SK-N-SH (cell line): Measurements from ENCODE around the gene TUBA4A. TPM values are rescaled to one million over a fixed set of nuclear protein-coding genes. Genes with fewer than 3 reads are reported as not detected.
A peak's percentile ranks its signal among the peaks of the same experiment; 100 is the strongest.

Experiments
- CTCF ChIA-PET: fragments of 300-600, 350-600 bp; formaldehyde crosslinking; extraction: SDS; loops from one replicate; lab custom pipeline; 2021; lab: Yijun Ruan, JAX
- POLR2A ChIA-PET: fragments of 350-600 bp; sonication (Branson Sonifier 250); formaldehyde crosslinking; extraction: SDS; loops from one replicate; lab custom pipeline; 2020; ENCODE audit warnings: antibody characterized with exemption, inconsistent platforms; lab: Yijun Ruan, JAX
- DNase-seq: peaks from one replicate; pipeline ENCODE4 v3.0.0; 2012
- H2AFZ ChIP-seq: fragments of 200-600 bp; sonication (generic); 2 replicates; pipeline ENCODE4 v1.8.1; 2016; ENCODE audit warnings: antibody characterized with exemption, mild to moderate bottlenecking, low read depth
- H3F3A ChIP-seq: fragments of 200-600 bp; sonication (generic); replicated peaks from 2 replicates; pipeline ENCODE3; 2016; ENCODE audit warnings: antibody characterized with exemption, mild to moderate bottlenecking; ENCODE audit not compliant: insufficient read depth
- H3K27ac ChIP-seq, 2 experiments: fragments of 200-500 bp in 1 of 2; fragments of 200-600 bp in 1 of 2; sonication (Bioruptor generic) in 1 of 2; sonication (generic), shearing (Covaris generic) in 1 of 2; 2 replicates each; pipeline versions ENCODE4 v1.5.1 to v1.6.1; 2014 to 2016; ENCODE audit warnings: low read depth in 2 of 2, inconsistent platforms in 1 of 2, low read length in 1 of 2, mild to moderate bottlenecking in 1 of 2, mixed read lengths in 1 of 2
- H3K27me3 ChIP-seq: fragments of 200-600 bp; sonication (generic), shearing (Covaris generic); 2 replicates; pipeline ENCODE4 v1.6.1; 2016; ENCODE audit warnings: mixed run types; ENCODE audit not compliant: insufficient read depth
- H3K36me3 ChIP-seq, 2 experiments: fragments of 200-500 bp in 1 of 2; fragments of 200-600 bp in 1 of 2; sonication (Bioruptor generic) in 1 of 2; sonication (generic) in 1 of 2; replicated peaks in 1 of 2; 2 replicates each; pipeline versions ENCODE3 to v1.5.1; 2014 to 2016; ENCODE audit warnings: low read length in 1 of 2, mild to moderate bottlenecking in 1 of 2; ENCODE audit not compliant: insufficient read depth in 2 of 2, control insufficient read depth in 1 of 2
- H3K4me1 ChIP-seq, 2 experiments: fragments of 200-500 bp in 1 of 2; fragments of 200-600 bp in 1 of 2; sonication (Bioruptor generic) in 1 of 2; sonication (generic), shearing (Covaris generic) in 1 of 2; 2 replicates each; pipeline versions ENCODE4 v1.5.1 to v1.6.1; 2014 to 2016; ENCODE audit warnings: low read depth in 1 of 2, low read length in 1 of 2, mixed run types in 1 of 2; ENCODE audit not compliant: insufficient read depth in 2 of 2, control insufficient read depth in 1 of 2
- H3K4me2 ChIP-seq: fragments of 200-600 bp; sonication (generic), shearing (Covaris generic); 2 replicates; pipeline ENCODE4 v1.6.1; 2017; ENCODE audit warnings: mixed run types
- H3K4me3 ChIP-seq, 2 experiments: fragments of 200-500 bp in 1 of 2; fragments of 200-600 bp in 1 of 2; sonication (Bioruptor generic) in 1 of 2; sonication (generic), shearing (Covaris generic) in 1 of 2; 2 replicates each; pipeline versions ENCODE4 v1.5.1 to v1.8.1; 2014 to 2016; ENCODE audit warnings: low read depth in 2 of 2, inconsistent platforms in 1 of 2, low read length in 1 of 2, mild to moderate bottlenecking in 1 of 2, mixed read lengths in 1 of 2, moderate library complexity in 1 of 2
- H3K79me2 ChIP-seq: fragments of 200-600 bp; sonication (generic); 2 replicates; pipeline ENCODE4 v1.8.1; 2017; ENCODE audit warnings: mild to moderate bottlenecking; ENCODE audit not compliant: insufficient read depth
- H3K9ac ChIP-seq: fragments of 200-600 bp; sonication (generic); 2 replicates; pipeline ENCODE4 v1.6.1; 2017; ENCODE audit warnings: mixed run types
- H3K9me2 ChIP-seq: fragments of 200-600 bp; sonication (generic); 2 replicates; pipeline ENCODE4 v1.6.1; 2017; ENCODE audit warnings: mixed run types
- H3K9me3 ChIP-seq: fragments of 200-600 bp; sonication (generic); 2 replicates; pipeline ENCODE4 v1.6.1; 2017; ENCODE audit warnings: mixed run types, mild to moderate bottlenecking, moderate library complexity
- H4K20me1 ChIP-seq: fragments of 200-600 bp; sonication (generic); 2 replicates; pipeline ENCODE4 v1.6.1; 2017; ENCODE audit warnings: mild to moderate bottlenecking, mixed run types; ENCODE audit not compliant: insufficient read depth
- CHD2 ChIP-seq: fragments of 150-350 bp; IDR thresholded peaks from 2 replicates; pipeline ENCODE4 v1.6.1; 2018; ENCODE audit warnings: low read length; ENCODE audit not compliant: partially characterized antibody
- FOXJ3 ChIP-seq: sonication (generic); formaldehyde crosslinking; IDR thresholded peaks from 2 replicates; pipeline ENCODE4 v1.5.1; 2020; ENCODE audit warnings: mild to moderate bottlenecking, missing genetic modification reagents
- FOXM1 ChIP-seq: IDR thresholded peaks from 2 replicates; pipeline ENCODE4 v1.4.0; 2012; ENCODE audit warnings: low read depth, mild to moderate bottlenecking
- GABPA ChIP-seq: IDR thresholded peaks from 2 replicates; pipeline ENCODE4 v1.4.0; 2012; ENCODE audit warnings: low read depth, mild to moderate bottlenecking
- GATA2 ChIP-seq: sonication (generic); formaldehyde crosslinking; IDR thresholded peaks from 2 replicates; pipeline ENCODE4 v1.5.0; 2020; ENCODE audit warnings: mild to moderate bottlenecking, missing genetic modification reagents
- JUND ChIP-seq: IDR thresholded peaks from 2 replicates; pipeline ENCODE4 v1.4.0; 2012
- MAX ChIP-seq: IDR thresholded peaks from 2 replicates; pipeline ENCODE4 v1.4.0; 2012; ENCODE audit warnings: low read depth
- MEF2A ChIP-seq: IDR thresholded peaks from 2 replicates; pipeline ENCODE4 v1.4.0; 2012; ENCODE audit warnings: low read depth, borderline replicate concordance
- NFIC ChIP-seq: IDR thresholded peaks from 2 replicates; pipeline ENCODE4 v1.4.0; 2012; ENCODE audit warnings: borderline replicate concordance
- PBX3 ChIP-seq: IDR thresholded peaks from 2 replicates; pipeline ENCODE4; 2012
- RCOR1 ChIP-seq: fragments of 150-350 bp; IDR thresholded peaks from 2 replicates; pipeline ENCODE4 v1.6.1; 2017; ENCODE audit warnings: antibody characterized with exemption, low read length
- REST ChIP-seq: IDR thresholded peaks from 2 replicates; pipeline ENCODE4 v1.6.1; 2012; ENCODE audit warnings: mild to moderate bottlenecking, low read depth, low read length, moderate library complexity
- RXRA ChIP-seq: IDR thresholded peaks from 2 replicates; pipeline ENCODE4 v1.4.0; 2012; ENCODE audit warnings: low read depth, mild to moderate bottlenecking, borderline replicate concordance
- TEAD4 ChIP-seq: IDR thresholded peaks from 2 replicates; pipeline ENCODE4 v1.4.0; 2012; ENCODE audit warnings: mild to moderate bottlenecking, borderline replicate concordance; ENCODE audit not compliant: insufficient read depth
- USF1 ChIP-seq: IDR thresholded peaks from 2 replicates; pipeline ENCODE4 v1.4.0; 2012; ENCODE audit warnings: low read depth, borderline replicate concordance
- USF2 ChIP-seq: fragments of 150-350 bp; IDR thresholded peaks from 2 replicates; pipeline ENCODE4 v1.6.1; 2017; ENCODE audit warnings: antibody characterized with exemption, low read length, low read depth, borderline replicate concordance
- YY1 ChIP-seq: IDR thresholded peaks from 2 replicates; pipeline ENCODE4 v1.4.0; 2012; ENCODE audit warnings: low read depth, mild to moderate bottlenecking
- WGBS: methylation state at CpG from one replicate; pipeline ENCODE4 v1.1.6; 2017; ENCODE audit warnings: low lambda C conversion rate; 5-methylcytosine and 5-hydroxymethylcytosine counted together
- polyA plus RNA-seq, 3 experiments: library from polyadenylated mRNA; depleted of rRNA; stranded (reverse); fragments of >200 nt; gene quantifications; 2 replicates each; pipeline ENCODE4 v1.2.3, GENCODE V29; 2012

The TUBA4A gene
- polyA plus RNA-seq, 1 of the 3 experiments (the other 2 are of a cell fraction), result 6.2 TPM

GRCh38 chr2:219245899-219246230 lies 7.9 kb downstream of the TUBA4A start:
- TF ChIP-seq RCOR1 (no peak), FOXJ3 (CRISPR knock-in tag) (no peak), FOXM1 (no peak), PBX3 (no peak), RXRA (no peak), USF2 (no peak), MEF2A (no peak), GATA2 (no peak), TEAD4 (no peak), GABPA (no peak)
- Histone ChIP-seq H3K4me1 (peaks cover 19 to 26% of the 10 kb centered on the region in 2 experiments), H3K27ac (peak overlapping the region; percentile 78 to 92), H3K9me2 (no peaks in the 10 kb centered on the region), H4K20me1 (no peaks in the 10 kb centered on the region), H3F3A (peaks cover 19% of the 10 kb centered on the region), H3K9me3 (no peaks in the 10 kb centered on the region), H3K9ac (peak overlapping the region; percentile 94), H3K4me3 (peak overlapping the region; percentile 84 to 97), H3K4me2 (peak overlapping the region; percentile 91), H3K79me2 (peaks cover 20% of the 10 kb centered on the region), H3K36me3 (peaks cover 6 to 16% of the 10 kb centered on the region in 2 experiments), H2AFZ (peak overlapping the region; percentile 73; the same call in 1 of the 2 replicates), H3K27me3 (no peaks in the 10 kb centered on the region)
- WGBS, result 2% methylated on average over 7 of the region's 10 CpGs
- no peak for DNase-seq
- ChIA-PET CTCF (interaction anchor here (0.9 to 3.3 kb wide), 13 partner anchors 10 to 265 kb away, joined by 3 to 20 read pairs (median 4); no protein-coding TSS in a partner anchor), POLR2A (interaction anchor here (1.3 to 2.9 kb wide), 6 partner anchors 9 to 69 kb away, joined by 4 to 23 read pairs (median 10); partner anchors contain the start of genes ABCB6, ANKZF1, ATG9A and CNPPD1)

GRCh38 chr2:219245148-219245898 lies 8.4 kb downstream of the TUBA4A start, which contains the start of the genes GLB1L and STK16:
Gene GLB1L, minus strand, starts transcription at chr2:219245444. Its CDS starts 1,871 bp downstream, at chr2:219243573.
Gene STK16, plus strand, starts transcription at chr2:219245479. Its CDS starts 521 bp downstream, at chr2:219246000.
- peaks cover 19% of the 10 kb centered on the region for H3F3A ChIP-seq
- H3K9me3 ChIP-seq, result no peaks in the 10 kb centered on the region
- H3K9ac ChIP-seq, result peak within 1 kb of the TSS; percentile 94
- H3K4me2 ChIP-seq, result peak within 1 kb of the TSS; percentile 91
- peak within 1 kb of the TSS; percentile 73 for H2AFZ ChIP-seq
- H3K27ac ChIP-seq, result peak within 1 kb of the TSS; percentile 78 to 92
- CTCF ChIA-PET, result interaction anchor here (0.9 to 3.3 kb wide), 16 partner anchors 11 to 265 kb away, joined by 3 to 20 read pairs (median 4); partner anchors contain the start of gene NHEJ1
- H3K4me1 ChIP-seq, result peaks cover 15 to 26% of the 10 kb centered on the region in 2 experiments
- peak; percentile 98 for DNase-seq
- H3K4me3 ChIP-seq, result peak within 1 kb of the TSS; percentile 84 to 97
- no peaks in the 10 kb centered on the region for H3K27me3 ChIP-seq
- H3K9me2 ChIP-seq, result no peaks in the 10 kb centered on the region
- peaks cover 6 to 16% of the 10 kb centered on the region in 2 experiments for H3K36me3 ChIP-seq
- no peaks in the 10 kb centered on the region for H4K20me1 ChIP-seq
- whole genome bisulfite sequencing, result 0% methylated on average over 17 of the region's 46 CpGs
- POLR2A ChIA-PET, result interaction anchor here (0.5 to 2.9 kb wide), 14 partner anchors 10 to 296 kb away, joined by 3 to 23 read pairs (median 4); partner anchors contain the start of genes ABCB6, ANKZF1, ATG9A and CNPPD1
- H3K79me2 ChIP-seq, result peaks cover 20% of the 10 kb centered on the region
- TF ChIP-seq MAX (peak; percentile 50; the same call in 1 of the 2 replicates), USF2 (no peak), FOXM1 (no peak), NFIC (no peak), REST (no peak), YY1 (peak; percentile 55; the same call in 1 of the 2 replicates), CHD2 (peak; percentile 75), MEF2A (no peak), USF1 (no peak), JUND (no peak), RXRA (no peak)
